GM23248 (cell line): ENCODE results near the gene HECTD4. TPM values are rescaled to one million over a fixed set of nuclear protein-coding genes. Genes with fewer than 3 reads are reported as not detected.
A peak's percentile ranks its signal among the peaks of the same experiment; 100 is the strongest.

ENCODE experiments used
- DNase-seq: peaks from one replicate; pipeline ENCODE4 v3.0.0-alpha.2; 2015
- H2AFZ ChIP-seq: fragments of 200-600 bp; sonication (generic); 2 replicates; pipeline ENCODE4 v1.6.1; 2016; ENCODE audit warnings: antibody characterized with exemption
- H3F3A ChIP-seq: fragments of 200-600 bp; sonication (generic); 2 replicates; pipeline ENCODE4 v1.6.1; 2016; ENCODE audit warnings: mild to moderate bottlenecking, antibody characterized with exemption, mixed run types; ENCODE audit not compliant: insufficient read depth
- H3K27ac ChIP-seq: fragments of 200-600 bp; sonication (generic); 2 replicates; pipeline ENCODE4 v1.5.1; 2016; ENCODE audit warnings: mild to moderate bottlenecking
- H3K27me3 ChIP-seq: fragments of 200-600 bp; sonication (generic); replicated peaks from 2 replicates; pipeline ENCODE4 v1.6.1; 2016; ENCODE audit warnings: mild to moderate bottlenecking; ENCODE audit not compliant: insufficient read depth
- H3K36me3 ChIP-seq: fragments of 200-600 bp; sonication (generic); 2 replicates; pipeline ENCODE4 v1.6.1; 2016; ENCODE audit warnings: low read depth, mild to moderate bottlenecking
- H3K4me1 ChIP-seq: fragments of 200-600 bp; sonication (generic); 2 replicates; pipeline ENCODE4 v1.6.1; 2016; ENCODE audit warnings: mild to moderate bottlenecking; ENCODE audit not compliant: insufficient read depth
- H3K4me2 ChIP-seq: fragments of 200-600 bp; sonication (generic); one replicate; pipeline ENCODE4 v1.6.1; 2016; ENCODE audit warnings: mild to moderate bottlenecking; ENCODE audit not compliant: unreplicated experiment
- H3K4me3 ChIP-seq: fragments of 200-600 bp; sonication (generic); 2 replicates; pipeline ENCODE4 v1.5.1; 2016; ENCODE audit warnings: mild to moderate bottlenecking
- H3K79me2 ChIP-seq: fragments of 200-600 bp; sonication (generic); 2 replicates; pipeline ENCODE4 v1.6.1; 2016; ENCODE audit warnings: mild to moderate bottlenecking; ENCODE audit not compliant: insufficient read depth
- H3K9ac ChIP-seq: fragments of 200-600 bp; sonication (generic); 2 replicates; pipeline ENCODE4 v1.6.1; 2016; ENCODE audit warnings: mild to moderate bottlenecking
- H3K9me2 ChIP-seq: fragments of 200-600 bp; sonication (generic); 2 replicates; pipeline ENCODE4 v1.6.1; 2016; ENCODE audit warnings: mixed run types, mild to moderate bottlenecking, moderate library complexity; ENCODE audit not compliant: insufficient read depth
- H3K9me3 ChIP-seq: fragments of 200-600 bp; sonication (generic); one replicate; pipeline ENCODE4 v1.6.1; 2017; ENCODE audit warnings: low read depth
- H4K20me1 ChIP-seq: fragments of 200-600 bp; sonication (generic); 2 replicates; pipeline ENCODE4 v1.6.0; 2016; ENCODE audit not compliant: insufficient read depth
- EZH2 ChIP-seq: fragments of 200-600 bp; sonication (generic); IDR thresholded peaks from 2 replicates; pipeline ENCODE4 v1.6.1; 2018; ENCODE audit warnings: antibody characterized with exemption, mild to moderate bottlenecking; ENCODE audit not compliant: insufficient read depth, poor library complexity, severe bottlenecking
- EZH2phosphoT487 ChIP-seq: fragments of 200-600 bp; sonication (generic); IDR thresholded peaks from 2 replicates; pipeline ENCODE4 v1.6.1; 2018; ENCODE audit warnings: antibody characterized with exemption, moderate library complexity, mild to moderate bottlenecking, low read depth; ENCODE audit not compliant: insufficient read depth
- whole genome bisulfite sequencing, 2 experiments: methylation state at CpG; one replicate each; pipeline ENCODE4 v1.1.6; 2015 to 2017; ENCODE audit warnings: low lambda C conversion rate in 2 of 2, low coverage in 1 of 2; ENCODE audit errors: missing lambda C conversion rate in 2 of 2; 5-methylcytosine and 5-hydroxymethylcytosine counted together
- in situ Hi-C: fragments of 300-500 bp; cut with MboI; formaldehyde crosslinking; loops from 2 replicates; pipeline ENCODE4 v1.15.0; 2020
- polyA plus RNA-seq: library from polyadenylated mRNA; unstranded; fragments of >200 nt; fragmentation: Nextera tagmentation; extraction: Ambion mirVana; gene quantifications from 2 replicates; pipeline ENCODE4 v1.2.1, GENCODE V29; 2016
- total RNA-seq: library from RNA; depleted of rRNA; stranded (reverse); fragments of >200 nt; shearing (Covaris generic); gene quantifications from 2 replicates; pipeline ENCODE4 v1.2.3, GENCODE V29; 2014

The HECTD4 gene
- total and polyA plus RNA-seq, 2 experiments from 2014 or later: 7.5 to 8.9 TPM

- peak overlapping the region; percentile 5 for H3K4me2 ChIP-seq
- in situ Hi-C loops: no loop called here
- no peaks in the 10 kb centered on the region for H3K36me3 ChIP-seq
- H4K20me1 ChIP-seq: peaks cover 5% of the 10 kb centered on the region
- no peaks in the 10 kb centered on the region for H3K27me3 ChIP-seq
- peaks cover 92% of the 10 kb centered on the region for H3K79me2 ChIP-seq
- no peak for TF ChIP-seq EZH2phosphoT487
- TF ChIP-seq EZH2: no peak
- H3K9me3 ChIP-seq: no peaks in the 10 kb centered on the region
- H3K4me1 ChIP-seq: peaks cover 21% of the 10 kb centered on the region
- DNase-seq: peak; percentile 79
- H3F3A ChIP-seq: peaks cover 19% of the 10 kb centered on the region; the same call in 1 of the 2 replicates
- H3K9me2 ChIP-seq: no peaks in the 10 kb centered on the region
- H3K9ac ChIP-seq: no peak overlapping the region
- no peak overlapping the region for H2AFZ ChIP-seq
- no peak overlapping the region for H3K27ac ChIP-seq
- 54 to 59% methylated on average over 2 of the region's 2 CpGs for WGBS, 2 experiments
- H3K4me3 ChIP-seq: no peak overlapping the region
Observed at GRCh38 chr12:112347581-112347982, 34.6 kb downstream of the HECTD4 start.

GRCh38 chr12:112346194-112346593 lies 36.0 kb downstream of the HECTD4 start:
- TF ChIP-seq EZH2phosphoT487 (no peak), EZH2 (no peak)
- no peak overlapping the region for H2AFZ ChIP-seq
- no peak overlapping the region for H3K9ac ChIP-seq
- H3K79me2 ChIP-seq: peaks cover 93% of the 10 kb centered on the region
- no peaks in the 10 kb centered on the region for H3K9me3 ChIP-seq
- no peak overlapping the region for H3K27ac ChIP-seq
- no peak overlapping the region for H3K4me3 ChIP-seq
- in situ Hi-C loops: no loop called here
- peaks cover 11% of the 10 kb centered on the region; the same call in 1 of the 2 replicates for H3F3A ChIP-seq
- no peak for DNase-seq
- peaks cover 18% of the 10 kb centered on the region for H3K4me1 ChIP-seq
- H3K4me2 ChIP-seq: no peak overlapping the region
- no peaks in the 10 kb centered on the region for H3K36me3 ChIP-seq
- 94 to 95% methylated on average over 1 of the region's 1 CpG for WGBS, 2 experiments
- no peaks in the 10 kb centered on the region for H3K27me3 ChIP-seq
- peaks cover 5% of the 10 kb centered on the region for H4K20me1 ChIP-seq
- no peaks in the 10 kb centered on the region for H3K9me2 ChIP-seq

GRCh38 chr12:112344220-112344619 lies 38.0 kb downstream of the HECTD4 start:
- Histone ChIP-seq H3K79me2 (peaks cover 95% of the 10 kb centered on the region), H3K27me3 (no peaks in the 10 kb centered on the region), H2AFZ (no peak overlapping the region), H3K4me2 (no peak overlapping the region), H3K27ac (no peak overlapping the region), H3K9ac (no peak overlapping the region), H3K36me3 (no peaks in the 10 kb centered on the region), H3K9me3 (no peaks in the 10 kb centered on the region), H4K20me1 (peaks cover 5% of the 10 kb centered on the region), H3K9me2 (no peaks in the 10 kb centered on the region), H3K4me3 (no peak overlapping the region), H3K4me1 (peaks cover 5% of the 10 kb centered on the region; the same call in 1 of the 2 replicates), H3F3A (no peaks in the 10 kb centered on the region)
- DNase-seq: no peak
- 96% methylated on average over 1 of the region's 1 CpG for WGBS, 2 experiments
- in situ Hi-C loops: no loop called here
- no peak for TF ChIP-seq EZH2
- no peak for TF ChIP-seq EZH2phosphoT487

GRCh38 chr12:112342587-112342986 lies 39.6 kb downstream of the HECTD4 start:
- Histone ChIP-seq H4K20me1 (peaks cover 5% of the 10 kb centered on the region), H3K79me2 (peaks cover 98% of the 10 kb centered on the region), H3K4me2 (no peak overlapping the region), H3K9me2 (no peaks in the 10 kb centered on the region), H3K9me3 (no peaks in the 10 kb centered on the region), H3K36me3 (no peaks in the 10 kb centered on the region), H3K27ac (no peak overlapping the region), H3F3A (no peaks in the 10 kb centered on the region), H3K9ac (no peak overlapping the region), H3K4me3 (no peak overlapping the region), H3K4me1 (peaks cover 1% of the 10 kb centered on the region; the same call in 1 of the 2 replicates), H2AFZ (no peak overlapping the region), H3K27me3 (no peaks in the 10 kb centered on the region)
- 77 to 85% methylated on average over 3 of the region's 3 CpGs for WGBS, 2 experiments
- no peak for DNase-seq
- in situ Hi-C loops: no loop called here
- TF ChIP-seq EZH2: no peak
- TF ChIP-seq EZH2phosphoT487: no peak
